HEK293 (cell line): ENCODE results near the gene IGFLR1.

Source experiments
- GFI1B ChIP-seq: fragments of 450-650 bp; formaldehyde crosslinking; IDR thresholded peaks from 2 replicates; pipeline ENCODE4 v1.5.1; 2016; ENCODE audit warnings: missing biosample characterization, missing genetic modification characterization
- GLI2 ChIP-seq: fragments of 450-650 bp; formaldehyde crosslinking; IDR thresholded peaks from 2 replicates; pipeline ENCODE4; 2017; ENCODE audit warnings: missing biosample characterization, missing genetic modification characterization, low read depth, borderline replicate concordance
- GLI4 ChIP-seq: fragments of 450-650 bp; formaldehyde crosslinking; IDR thresholded peaks from 2 replicates; pipeline ENCODE4 v1.5.1; 2016; ENCODE audit warnings: missing biosample characterization, missing genetic modification characterization
- GLIS1 ChIP-seq: fragments of 450-650 bp; formaldehyde crosslinking; IDR thresholded peaks from 2 replicates; pipeline ENCODE4 v1.5.1; 2016; ENCODE audit warnings: missing biosample characterization, missing genetic modification characterization
- HOXC10 ChIP-seq: sonication (generic); formaldehyde crosslinking; IDR thresholded peaks from 2 replicates; pipeline ENCODE4 v1.8.1; 2023; ENCODE audit warnings: mild to moderate bottlenecking, missing genetic modification reagents
- KLF1 ChIP-seq: fragments of 450-650 bp; formaldehyde crosslinking; IDR thresholded peaks from 2 replicates; pipeline ENCODE4 v1.5.1; 2016; ENCODE audit warnings: missing biosample characterization, missing genetic modification characterization
- TCF7L2 ChIP-seq: IDR thresholded peaks from 2 replicates; pipeline ENCODE4 v1.6.1; 2011; ENCODE audit warnings: low read depth, mild to moderate bottlenecking, inconsistent platforms, low read length, moderate library complexity, borderline replicate concordance
- YY2 ChIP-seq: fragments of 450-650 bp; formaldehyde crosslinking; IDR thresholded peaks from 2 replicates; pipeline ENCODE4 v1.5.1; 2016; ENCODE audit warnings: missing biosample characterization, missing genetic modification characterization
- ZBTB8A ChIP-seq: fragments of 450-650 bp; formaldehyde crosslinking; IDR thresholded peaks from 2 replicates; pipeline ENCODE4 v1.5.1; 2016; ENCODE audit warnings: missing biosample characterization, missing genetic modification characterization
- ZFP37 ChIP-seq: fragments of 450-650 bp; formaldehyde crosslinking; IDR thresholded peaks from 2 replicates; pipeline ENCODE4 v1.5.1; 2016; ENCODE audit warnings: missing biosample characterization, missing genetic modification characterization
- ZNF138 ChIP-seq: fragments of 450-650 bp; formaldehyde crosslinking; IDR thresholded peaks from 2 replicates; pipeline ENCODE4 v1.5.1; 2016; ENCODE audit warnings: missing biosample characterization, missing genetic modification characterization, borderline replicate concordance
- ZNF155 ChIP-seq: fragments of 450-650 bp; formaldehyde crosslinking; IDR thresholded peaks from 2 replicates; pipeline ENCODE4 v1.5.1; 2016; ENCODE audit warnings: missing biosample characterization, missing genetic modification characterization
- ZNF223 ChIP-seq: fragments of 450-650 bp; formaldehyde crosslinking; IDR thresholded peaks from 2 replicates; pipeline ENCODE4 v1.5.1; 2016; ENCODE audit warnings: missing biosample characterization, missing genetic modification characterization
- ZNF341 ChIP-seq: fragments of 450-650 bp; formaldehyde crosslinking; IDR thresholded peaks from 2 replicates; pipeline ENCODE4; 2016; ENCODE audit warnings: low read depth, missing biosample characterization, missing genetic modification characterization
- ZNF560 ChIP-seq: fragments of 450-650 bp; formaldehyde crosslinking; IDR thresholded peaks from 2 replicates; pipeline ENCODE4 v1.5.1; 2017; ENCODE audit warnings: missing biosample characterization, missing genetic modification characterization, borderline replicate concordance
- ZNF596 ChIP-seq: fragments of 450-650 bp; IDR thresholded peaks from 2 replicates; pipeline ENCODE4 v1.5.0; 2018; ENCODE audit warnings: missing biosample characterization, mild to moderate bottlenecking, missing genetic modification characterization, moderate library complexity
- ZNF624 ChIP-seq: fragments of 450-650 bp; formaldehyde crosslinking; IDR thresholded peaks from 2 replicates; pipeline ENCODE4 v1.5.1; 2017; ENCODE audit warnings: missing biosample characterization, missing genetic modification characterization
- ZSCAN16 ChIP-seq: fragments of 450-650 bp; formaldehyde crosslinking; IDR thresholded peaks from 2 replicates; pipeline ENCODE4 v1.5.1; 2016; ENCODE audit warnings: missing biosample characterization, missing genetic modification characterization
- TF ChIP-seq, protein P1 (sequence below): fragments of 450-650 bp; formaldehyde crosslinking; conservative IDR thresholded peaks from 2 replicates; pipeline ENCODE4 v1.5.1; 2016; ENCODE audit warnings: low read depth, missing biosample characterization, missing genetic modification characterization
- TF ChIP-seq, protein P2 (sequence below): fragments of 450-650 bp; formaldehyde crosslinking; IDR thresholded peaks from 2 replicates; pipeline ENCODE4 v1.5.1; 2016; ENCODE audit warnings: missing biosample characterization, missing genetic modification characterization, borderline replicate concordance
- TF ChIP-seq, protein P3 (sequence below): fragments of 450-650 bp; formaldehyde crosslinking; IDR thresholded peaks from 2 replicates; pipeline ENCODE4 v1.5.1; 2016; ENCODE audit warnings: missing biosample characterization, missing genetic modification characterization
- TF ChIP-seq, protein P4 (sequence below): fragments of 450-650 bp; formaldehyde crosslinking; IDR thresholded peaks from 2 replicates; pipeline ENCODE4 v1.5.1; 2016; ENCODE audit warnings: missing biosample characterization, missing genetic modification characterization
- TF ChIP-seq, protein P5 (sequence below): fragments of 450-650 bp; formaldehyde crosslinking; IDR thresholded peaks from 2 replicates; pipeline ENCODE4 v1.5.1; 2017; ENCODE audit warnings: missing biosample characterization, missing genetic modification characterization
- TF ChIP-seq, protein P6 (sequence below): fragments of 450-650 bp; formaldehyde crosslinking; IDR thresholded peaks from 2 replicates; pipeline ENCODE4 v1.5.1; 2016; ENCODE audit warnings: missing biosample characterization, missing genetic modification characterization

Gene IGFLR1

DNA sequence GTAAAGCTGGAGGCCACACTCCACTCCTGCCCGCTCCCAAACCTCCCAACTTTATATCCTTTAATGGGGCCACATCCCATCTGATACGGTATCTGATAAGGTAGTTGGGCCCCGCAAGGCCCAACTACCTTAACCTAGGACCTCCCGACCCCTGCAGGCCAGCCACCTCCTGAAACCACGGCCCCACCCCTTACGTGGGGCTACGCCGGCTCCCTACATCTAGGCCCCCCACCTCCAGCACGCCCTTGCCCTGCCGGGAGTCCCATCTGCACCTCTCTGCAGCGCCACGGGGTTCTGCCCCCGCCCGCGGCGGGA, 2.2 kb downstream of the IGFLR1 start (continued):
- TF ChIP-seq, protein P1, sequence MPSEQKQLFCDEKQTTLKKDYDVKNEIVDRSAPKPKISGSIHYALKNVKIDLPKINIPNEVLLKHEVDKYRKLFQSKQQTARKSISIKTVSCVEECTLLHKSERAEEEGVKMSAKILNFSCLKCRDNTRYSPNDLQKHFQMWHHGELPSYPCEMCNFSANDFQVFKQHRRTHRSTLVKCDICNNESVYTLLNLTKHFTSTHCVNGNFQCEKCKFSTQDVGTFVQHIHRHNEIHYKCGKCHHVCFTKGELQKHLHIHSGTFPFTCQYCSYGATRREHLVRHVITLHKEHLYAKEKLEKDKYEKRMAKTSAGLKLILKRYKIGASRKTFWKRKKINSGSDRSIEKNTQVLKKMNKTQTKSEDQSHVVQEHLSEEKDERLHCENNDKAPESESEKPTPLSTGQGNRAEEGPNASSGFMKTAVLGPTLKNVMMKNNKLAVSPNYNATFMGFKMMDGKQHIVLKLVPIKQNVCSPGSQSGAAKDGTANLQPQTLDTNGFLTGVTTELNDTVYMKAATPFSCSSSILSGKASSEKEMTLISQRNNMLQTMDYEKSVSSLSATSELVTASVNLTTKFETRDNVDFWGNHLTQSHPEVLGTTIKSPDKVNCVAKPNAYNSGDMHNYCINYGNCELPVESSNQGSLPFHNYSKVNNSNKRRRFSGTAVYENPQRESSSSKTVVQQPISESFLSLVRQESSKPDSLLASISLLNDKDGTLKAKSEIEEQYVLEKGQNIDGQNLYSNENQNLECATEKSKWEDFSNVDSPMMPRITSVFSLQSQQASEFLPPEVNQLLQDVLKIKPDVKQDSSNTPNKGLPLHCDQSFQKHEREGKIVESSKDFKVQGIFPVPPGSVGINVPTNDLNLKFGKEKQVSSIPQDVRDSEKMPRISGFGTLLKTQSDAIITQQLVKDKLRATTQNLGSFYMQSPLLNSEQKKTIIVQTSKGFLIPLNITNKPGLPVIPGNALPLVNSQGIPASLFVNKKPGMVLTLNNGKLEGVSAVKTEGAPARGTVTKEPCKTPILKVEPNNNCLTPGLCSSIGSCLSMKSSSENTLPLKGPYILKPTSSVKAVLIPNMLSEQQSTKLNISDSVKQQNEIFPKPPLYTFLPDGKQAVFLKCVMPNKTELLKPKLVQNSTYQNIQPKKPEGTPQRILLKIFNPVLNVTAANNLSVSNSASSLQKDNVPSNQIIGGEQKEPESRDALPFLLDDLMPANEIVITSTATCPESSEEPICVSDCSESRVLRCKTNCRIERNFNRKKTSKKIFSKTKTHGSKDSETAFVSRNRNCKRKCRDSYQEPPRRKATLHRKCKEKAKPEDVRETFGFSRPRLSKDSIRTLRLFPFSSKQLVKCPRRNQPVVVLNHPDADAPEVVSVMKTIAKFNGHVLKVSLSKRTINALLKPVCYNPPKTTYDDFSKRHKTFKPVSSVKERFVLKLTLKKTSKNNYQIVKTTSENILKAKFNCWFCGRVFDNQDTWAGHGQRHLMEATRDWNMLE (tag by site-specific recombination), result no peak
- TF ChIP-seq GLI4 (no peak), TCF7L2 (no peak), KLF1 (tag by site-specific recombination) (no peak), GLI2 (tag by site-specific recombination) (no peak), ZNF560 (tag by site-specific recombination) (no peak), GFI1B (tag by site-specific recombination) (no peak), HOXC10 (CRISPR knock-in tag) (no peak), ZNF341 (tag by site-specific recombination) (no peak), ZBTB8A (tag by site-specific recombination) (no peak), ZNF596 (no peak), GLIS1 (tag by site-specific recombination) (peak; percentile 33), ZNF624 (tag by site-specific recombination) (no peak), ZFP37 (tag by site-specific recombination) (0 out of 2 replicates have a peak, but pooled peaks have one; percentile 42), YY2 (tag by site-specific recombination) (no peak), ZNF223 (tag by site-specific recombination) (no peak), ZNF138 (tag by site-specific recombination) (no peak), ZNF155 (no peak), ZSCAN16 (tag by site-specific recombination) (no peak)
- TF ChIP-seq, protein P2, sequence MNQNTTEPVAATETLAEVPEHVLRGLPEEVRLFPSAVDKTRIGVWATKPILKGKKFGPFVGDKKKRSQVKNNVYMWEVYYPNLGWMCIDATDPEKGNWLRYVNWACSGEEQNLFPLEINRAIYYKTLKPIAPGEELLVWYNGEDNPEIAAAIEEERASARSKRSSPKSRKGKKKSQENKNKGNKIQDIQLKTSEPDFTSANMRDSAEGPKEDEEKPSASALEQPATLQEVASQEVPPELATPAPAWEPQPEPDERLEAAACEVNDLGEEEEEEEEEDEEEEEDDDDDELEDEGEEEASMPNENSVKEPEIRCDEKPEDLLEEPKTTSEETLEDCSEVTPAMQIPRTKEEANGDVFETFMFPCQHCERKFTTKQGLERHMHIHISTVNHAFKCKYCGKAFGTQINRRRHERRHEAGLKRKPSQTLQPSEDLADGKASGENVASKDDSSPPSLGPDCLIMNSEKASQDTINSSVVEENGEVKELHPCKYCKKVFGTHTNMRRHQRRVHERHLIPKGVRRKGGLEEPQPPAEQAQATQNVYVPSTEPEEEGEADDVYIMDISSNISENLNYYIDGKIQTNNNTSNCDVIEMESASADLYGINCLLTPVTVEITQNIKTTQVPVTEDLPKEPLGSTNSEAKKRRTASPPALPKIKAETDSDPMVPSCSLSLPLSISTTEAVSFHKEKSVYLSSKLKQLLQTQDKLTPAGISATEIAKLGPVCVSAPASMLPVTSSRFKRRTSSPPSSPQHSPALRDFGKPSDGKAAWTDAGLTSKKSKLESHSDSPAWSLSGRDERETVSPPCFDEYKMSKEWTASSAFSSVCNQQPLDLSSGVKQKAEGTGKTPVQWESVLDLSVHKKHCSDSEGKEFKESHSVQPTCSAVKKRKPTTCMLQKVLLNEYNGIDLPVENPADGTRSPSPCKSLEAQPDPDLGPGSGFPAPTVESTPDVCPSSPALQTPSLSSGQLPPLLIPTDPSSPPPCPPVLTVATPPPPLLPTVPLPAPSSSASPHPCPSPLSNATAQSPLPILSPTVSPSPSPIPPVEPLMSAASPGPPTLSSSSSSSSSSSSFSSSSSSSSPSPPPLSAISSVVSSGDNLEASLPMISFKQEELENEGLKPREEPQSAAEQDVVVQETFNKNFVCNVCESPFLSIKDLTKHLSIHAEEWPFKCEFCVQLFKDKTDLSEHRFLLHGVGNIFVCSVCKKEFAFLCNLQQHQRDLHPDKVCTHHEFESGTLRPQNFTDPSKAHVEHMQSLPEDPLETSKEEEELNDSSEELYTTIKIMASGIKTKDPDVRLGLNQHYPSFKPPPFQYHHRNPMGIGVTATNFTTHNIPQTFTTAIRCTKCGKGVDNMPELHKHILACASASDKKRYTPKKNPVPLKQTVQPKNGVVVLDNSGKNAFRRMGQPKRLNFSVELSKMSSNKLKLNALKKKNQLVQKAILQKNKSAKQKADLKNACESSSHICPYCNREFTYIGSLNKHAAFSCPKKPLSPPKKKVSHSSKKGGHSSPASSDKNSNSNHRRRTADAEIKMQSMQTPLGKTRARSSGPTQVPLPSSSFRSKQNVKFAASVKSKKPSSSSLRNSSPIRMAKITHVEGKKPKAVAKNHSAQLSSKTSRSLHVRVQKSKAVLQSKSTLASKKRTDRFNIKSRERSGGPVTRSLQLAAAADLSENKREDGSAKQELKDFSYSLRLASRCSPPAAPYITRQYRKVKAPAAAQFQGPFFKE, result no peak
- TF ChIP-seq, protein P3, sequence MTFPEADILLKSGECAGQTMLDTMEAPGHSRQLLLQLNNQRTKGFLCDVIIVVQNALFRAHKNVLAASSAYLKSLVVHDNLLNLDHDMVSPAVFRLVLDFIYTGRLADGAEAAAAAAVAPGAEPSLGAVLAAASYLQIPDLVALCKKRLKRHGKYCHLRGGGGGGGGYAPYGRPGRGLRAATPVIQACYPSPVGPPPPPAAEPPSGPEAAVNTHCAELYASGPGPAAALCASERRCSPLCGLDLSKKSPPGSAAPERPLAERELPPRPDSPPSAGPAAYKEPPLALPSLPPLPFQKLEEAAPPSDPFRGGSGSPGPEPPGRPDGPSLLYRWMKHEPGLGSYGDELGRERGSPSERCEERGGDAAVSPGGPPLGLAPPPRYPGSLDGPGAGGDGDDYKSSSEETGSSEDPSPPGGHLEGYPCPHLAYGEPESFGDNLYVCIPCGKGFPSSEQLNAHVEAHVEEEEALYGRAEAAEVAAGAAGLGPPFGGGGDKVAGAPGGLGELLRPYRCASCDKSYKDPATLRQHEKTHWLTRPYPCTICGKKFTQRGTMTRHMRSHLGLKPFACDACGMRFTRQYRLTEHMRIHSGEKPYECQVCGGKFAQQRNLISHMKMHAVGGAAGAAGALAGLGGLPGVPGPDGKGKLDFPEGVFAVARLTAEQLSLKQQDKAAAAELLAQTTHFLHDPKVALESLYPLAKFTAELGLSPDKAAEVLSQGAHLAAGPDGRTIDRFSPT (tag by site-specific recombination), result peak; percentile 69; the same call in 1 of the 2 replicates
- TF ChIP-seq, protein P4, sequence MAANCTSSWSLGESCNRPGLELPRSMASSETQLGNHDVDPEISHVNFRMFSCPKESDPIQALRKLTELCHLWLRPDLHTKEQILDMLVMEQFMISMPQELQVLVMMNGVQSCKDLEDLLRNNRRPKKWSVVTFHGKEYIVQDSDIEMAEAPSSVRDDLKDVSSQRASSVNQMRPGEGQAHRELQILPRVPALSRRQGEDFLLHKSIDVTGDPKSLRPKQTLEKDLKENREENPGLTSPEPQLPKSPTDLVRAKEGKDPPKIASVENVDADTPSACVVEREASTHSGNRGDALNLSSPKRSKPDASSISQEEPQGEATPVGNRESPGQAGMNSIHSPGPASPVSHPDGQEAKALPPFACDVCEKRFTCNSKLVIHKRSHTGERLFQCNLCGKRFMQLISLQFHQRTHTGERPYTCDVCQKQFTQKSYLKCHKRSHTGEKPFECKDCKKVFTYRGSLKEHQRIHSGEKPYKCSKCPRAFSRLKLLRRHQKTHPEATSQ (tag by site-specific recombination), result no peak
- TF ChIP-seq, protein P5, sequence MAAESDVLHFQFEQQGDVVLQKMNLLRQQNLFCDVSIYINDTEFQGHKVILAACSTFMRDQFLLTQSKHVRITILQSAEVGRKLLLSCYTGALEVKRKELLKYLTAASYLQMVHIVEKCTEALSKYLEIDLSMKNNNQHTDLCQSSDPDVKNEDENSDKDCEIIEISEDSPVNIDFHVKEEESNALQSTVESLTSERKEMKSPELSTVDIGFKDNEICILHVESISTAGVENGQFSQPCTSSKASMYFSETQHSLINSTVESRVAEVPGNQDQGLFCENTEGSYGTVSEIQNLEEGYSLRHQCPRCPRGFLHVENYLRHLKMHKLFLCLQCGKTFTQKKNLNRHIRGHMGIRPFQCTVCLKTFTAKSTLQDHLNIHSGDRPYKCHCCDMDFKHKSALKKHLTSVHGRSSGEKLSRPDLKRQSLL, result no peak
- TF ChIP-seq, protein P6, sequence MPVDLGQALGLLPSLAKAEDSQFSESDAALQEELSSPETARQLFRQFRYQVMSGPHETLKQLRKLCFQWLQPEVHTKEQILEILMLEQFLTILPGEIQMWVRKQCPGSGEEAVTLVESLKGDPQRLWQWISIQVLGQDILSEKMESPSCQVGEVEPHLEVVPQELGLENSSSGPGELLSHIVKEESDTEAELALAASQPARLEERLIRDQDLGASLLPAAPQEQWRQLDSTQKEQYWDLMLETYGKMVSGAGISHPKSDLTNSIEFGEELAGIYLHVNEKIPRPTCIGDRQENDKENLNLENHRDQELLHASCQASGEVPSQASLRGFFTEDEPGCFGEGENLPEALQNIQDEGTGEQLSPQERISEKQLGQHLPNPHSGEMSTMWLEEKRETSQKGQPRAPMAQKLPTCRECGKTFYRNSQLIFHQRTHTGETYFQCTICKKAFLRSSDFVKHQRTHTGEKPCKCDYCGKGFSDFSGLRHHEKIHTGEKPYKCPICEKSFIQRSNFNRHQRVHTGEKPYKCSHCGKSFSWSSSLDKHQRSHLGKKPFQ (tag by site-specific recombination), result no peak
